ENCODE results near the gene OLA1.

DNA sequence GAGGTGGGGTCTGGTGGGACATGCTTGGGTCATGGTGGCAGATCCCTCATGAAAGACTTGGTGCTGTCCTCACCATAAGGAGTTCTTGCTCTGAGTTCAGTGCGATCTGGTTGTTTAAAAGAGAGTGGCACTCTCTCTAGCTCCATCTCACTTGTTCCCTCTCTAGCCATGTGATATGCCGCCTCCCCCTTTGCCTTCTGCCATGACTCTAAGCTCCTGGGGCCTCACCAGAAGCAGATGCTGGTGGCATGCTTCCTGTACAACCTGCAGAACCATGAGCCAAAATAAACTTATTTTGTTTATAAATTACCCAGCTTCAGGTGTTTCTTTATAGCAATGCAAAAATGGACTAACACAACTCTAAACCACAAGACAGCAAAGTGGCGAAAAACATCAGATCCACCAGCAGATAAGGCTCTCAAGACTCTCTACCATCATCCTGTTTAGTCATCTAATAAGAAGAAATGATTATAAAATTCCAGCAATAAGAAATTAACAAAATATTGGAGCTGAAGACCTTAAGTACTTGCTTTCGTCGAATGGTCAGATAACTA, 75.5 kb downstream of the OLA1 start:
- TF ChIP-seq FOS (IDR thresholded peaks at IDR 0.05; ENCODE audit: extremely low read depth, insufficient read length) (no peak), MNT (conservative IDR thresholded peaks at IDR 0.05) (no peak), ZZZ3 (IDR thresholded peaks at IDR 0.05) (no peak), KAT2B (IDR thresholded peaks at IDR 0.05; ENCODE audit: low read depth, low read length) (no peak), POLR2A (conservative IDR thresholded peaks at IDR 0.05) (no peak), GTF2E2 (tag; IDR thresholded peaks at IDR 0.05) (no peak), GABPB2 (CRISPR knock-in tag; conservative IDR thresholded peaks at IDR 0.05) (no peak), HMGN3 (IDR thresholded peaks at IDR 0.05; ENCODE audit: borderline replicate concordance, extremely low read depth, insufficient read length, low read depth, low read length) (no peak), MEF2A (IDR thresholded peaks at IDR 0.05; ENCODE audit: control insufficient read depth, low read depth, low read length) (no peak), BRCA1 (IDR thresholded peaks at IDR 0.05) (no peak), BRCA1 (CRISPR knock-in tag; IDR thresholded peaks at IDR 0.05) (no peak), AFF4 (CRISPR knock-in tag; IDR thresholded peaks at IDR 0.05) (no peak)
- TF ChIP-seq, protein P1, sequence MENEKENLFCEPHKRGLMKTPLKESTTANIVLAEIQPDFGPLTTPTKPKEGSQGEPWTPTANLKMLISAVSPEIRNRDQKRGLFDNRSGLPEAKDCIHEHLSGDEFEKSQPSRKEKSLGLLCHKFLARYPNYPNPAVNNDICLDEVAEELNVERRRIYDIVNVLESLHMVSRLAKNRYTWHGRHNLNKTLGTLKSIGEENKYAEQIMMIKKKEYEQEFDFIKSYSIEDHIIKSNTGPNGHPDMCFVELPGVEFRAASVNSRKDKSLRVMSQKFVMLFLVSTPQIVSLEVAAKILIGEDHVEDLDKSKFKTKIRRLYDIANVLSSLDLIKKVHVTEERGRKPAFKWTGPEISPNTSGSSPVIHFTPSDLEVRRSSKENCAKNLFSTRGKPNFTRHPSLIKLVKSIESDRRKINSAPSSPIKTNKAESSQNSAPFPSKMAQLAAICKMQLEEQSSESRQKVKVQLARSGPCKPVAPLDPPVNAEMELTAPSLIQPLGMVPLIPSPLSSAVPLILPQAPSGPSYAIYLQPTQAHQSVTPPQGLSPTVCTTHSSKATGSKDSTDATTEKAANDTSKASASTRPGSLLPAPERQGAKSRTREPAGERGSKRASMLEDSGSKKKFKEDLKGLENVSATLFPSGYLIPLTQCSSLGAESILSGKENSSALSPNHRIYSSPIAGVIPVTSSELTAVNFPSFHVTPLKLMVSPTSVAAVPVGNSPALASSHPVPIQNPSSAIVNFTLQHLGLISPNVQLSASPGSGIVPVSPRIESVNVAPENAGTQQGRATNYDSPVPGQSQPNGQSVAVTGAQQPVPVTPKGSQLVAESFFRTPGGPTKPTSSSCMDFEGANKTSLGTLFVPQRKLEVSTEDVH (IDR thresholded peaks at IDR 0.05; ENCODE audit: low read depth, partially characterized antibody) = no peak

Data from K562 (cell line).